Upper lobe of right lung (tissue), 1 donor: ENCODE measurements around the gene PPP1R16B. TPM values are rescaled to one million over a fixed set of nuclear protein-coding genes. Genes with fewer than 3 reads are reported as not detected.

Experiments
- ATAC-seq: fragments of 200-7000 bp; cut with Tn5 transposase; one replicate; pipeline ENCODE4 v1.9.1; 2020; ENCODE audit warnings: mild to moderate bottlenecking, moderate library complexity
- DNase-seq: peaks from one replicate; pipeline ENCODE4 v3.0.0-alpha.2; 2020
- H3K27ac ChIP-seq: fragments of 200-600 bp; one replicate; pipeline ENCODE4 v1.8.0; 2022
- H3K27me3 ChIP-seq: fragments of 200-600 bp; one replicate; pipeline ENCODE4 v1.8.0; 2022; ENCODE audit warnings: mild to moderate bottlenecking
- H3K36me3 ChIP-seq: fragments of 200-600 bp; one replicate; pipeline ENCODE4 v1.8.0; 2022
- H3K4me1 ChIP-seq: fragments of 200-600 bp; one replicate; pipeline ENCODE4 v1.8.0; 2022
- H3K4me3 ChIP-seq: fragments of 200-600 bp; one replicate; pipeline ENCODE4 v1.8.0; 2022; ENCODE audit warnings: mild to moderate bottlenecking
- H3K9me3 ChIP-seq: fragments of 200-600 bp; one replicate; pipeline ENCODE4 v1.8.0; 2022
- CTCF ChIP-seq: fragments of 200-600 bp; IDR thresholded peaks from one replicate; pipeline ENCODE4 v1.8.0; 2022; ENCODE audit warnings: antibody characterized with exemption
- intact Hi-C: fragments of 100-400 bp; cut with DNase I; formaldehyde crosslinking; loops from one replicate; pipeline ENCODE4 v1.11.0; 2022
- total RNA-seq: library from RNA; stranded (reverse); fragmentation: NEBNext Ultra II Directional; extraction: Animal tissue kit (Norgen Biotek cat#: 25700); gene quantifications from one replicate; pipeline ENCODE4 v1.2.1, GENCODE V29; 2021
- donor health status: DM: no; HTN: yes; CAD: no; lungs with severe emphysema.

PPP1R16B gene
- total RNA-seq, 1 donor from 2014 or later: 22.1 TPM

GRCh38 chr20:38782275-38782674 lies 23.2 kb upstream of the PPP1R16B start:
- TF ChIP-seq CTCF: no peak
- Histone ChIP-seq H3K4me3 (no peak overlapping the region), H3K4me1 (no peaks in the 10 kb centered on the region), H3K27me3 (no peaks in the 10 kb centered on the region), H3K27ac (no peak overlapping the region), H3K36me3 (no peaks in the 10 kb centered on the region), H3K9me3 (no peaks in the 10 kb centered on the region)
- intact Hi-C loops: no loop called here
- ATAC-seq: no peak
- no peak for DNase-seq

- Histone ChIP-seq H3K27ac (no peak overlapping the region), H3K27me3 (no peaks in the 10 kb centered on the region), H3K4me3 (no peak overlapping the region), H3K4me1 (no peaks in the 10 kb centered on the region), H3K36me3 (no peaks in the 10 kb centered on the region), H3K9me3 (no peaks in the 10 kb centered on the region)
- intact Hi-C loops: no loop called here
- DNase-seq: no peak
- TF ChIP-seq CTCF: no peak
- no peak for ATAC-seq
Observed at GRCh38 chr20:38787870-38788269, 17.6 kb upstream of the PPP1R16B start.

- TF ChIP-seq CTCF: no peak
- no peaks in the 10 kb centered on the region for H3K9me3 ChIP-seq
- intact Hi-C loops: no loop called here
- H3K27me3 ChIP-seq: no peaks in the 10 kb centered on the region
- DNase-seq (no peak), ATAC-seq (peak; percentile 37)
- no peak overlapping the region for H3K27ac ChIP-seq
- no peaks in the 10 kb centered on the region for H3K36me3 ChIP-seq
- no peak overlapping the region for H3K4me3 ChIP-seq
- H3K4me1 ChIP-seq: no peaks in the 10 kb centered on the region
Observed at GRCh38 chr20:38789503-38790199, 15.8 kb upstream of the PPP1R16B start.

- peak; percentile 86 for TF ChIP-seq CTCF
- Histone ChIP-seq H3K27ac (no peak overlapping the region), H3K36me3 (no peaks in the 10 kb centered on the region), H3K4me1 (no peaks in the 10 kb centered on the region), H3K4me3 (no peak overlapping the region), H3K27me3 (no peaks in the 10 kb centered on the region), H3K9me3 (no peaks in the 10 kb centered on the region)
- intact Hi-C loops: no loop called here
- DNase-seq: no peak
- peak; percentile 85 for ATAC-seq
Observed at GRCh38 chr20:38790200-38791053, 15.1 kb upstream of the PPP1R16B start.

- ATAC-seq (no peak), DNase-seq (no peak)
- Histone ChIP-seq H3K36me3 (no peaks in the 10 kb centered on the region), H3K4me1 (no peaks in the 10 kb centered on the region), H3K9me3 (no peaks in the 10 kb centered on the region), H3K27me3 (no peaks in the 10 kb centered on the region), H3K4me3 (no peak overlapping the region), H3K27ac (no peak overlapping the region)
- intact Hi-C loops: no loop called here
- TF ChIP-seq CTCF: no peak
Observed at GRCh38 chr20:38791291-38791690, 14.2 kb upstream of the PPP1R16B start.
